ENCODE data around the gene CYP2A7. TPM values are rescaled to one million over a fixed set of nuclear protein-coding genes. Genes with fewer than 3 reads are reported as not detected.
"Not testable (repeated sequence)": the region's sequence is repeated elsewhere in the genome, so short reads cannot be mapped to it uniquely, and the experiment has no call there.

CYP2A7 gene
- polyA plus RNA-seq, 1 donor from 2014 or later = not detected

DNA sequence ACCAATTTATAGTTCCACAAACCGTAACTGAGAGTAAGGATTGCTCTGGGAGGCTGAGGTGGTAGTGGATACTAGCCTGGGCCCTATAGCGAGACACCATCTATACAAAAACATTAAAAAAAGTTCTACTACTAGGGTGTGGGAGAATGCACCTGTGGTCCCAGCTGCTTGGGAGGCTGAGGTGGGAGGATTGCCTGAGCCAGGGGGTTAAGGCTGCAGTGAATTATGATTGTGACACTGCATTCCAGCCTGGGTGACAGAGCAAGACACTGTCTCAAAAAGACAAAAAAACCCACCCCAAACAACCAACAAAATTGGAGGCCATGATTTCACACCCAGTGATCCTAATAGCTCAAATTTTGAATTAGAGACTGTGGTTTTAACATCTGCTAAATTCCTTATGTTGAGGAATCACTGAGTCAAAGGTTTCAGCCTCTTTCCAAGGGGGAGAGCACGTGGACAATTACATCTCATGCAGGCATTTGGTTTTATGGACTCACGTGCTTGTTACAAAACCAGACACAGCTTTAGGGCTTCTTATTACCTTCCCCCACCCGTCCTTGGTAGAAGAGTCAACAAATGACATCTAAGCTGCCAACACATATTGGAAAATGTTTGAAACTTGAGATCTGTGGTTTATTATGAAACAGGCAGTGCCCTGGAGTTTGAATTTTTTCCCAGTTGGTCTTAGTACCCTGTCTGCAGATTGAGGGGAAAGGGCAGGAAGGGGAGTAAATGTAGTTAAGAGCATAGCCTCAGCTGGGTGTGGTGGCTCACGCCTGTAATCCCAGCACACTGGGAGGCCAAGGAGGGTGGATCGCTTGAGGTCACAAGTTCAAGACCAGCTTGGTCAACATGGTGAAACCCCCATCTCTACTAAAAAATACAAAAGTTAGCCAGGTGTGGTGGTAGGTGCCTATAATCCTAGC lies 50.3 kb downstream of the CYP2A7 start:
- no peak overlapping the region for H3K27ac ChIP-seq (ENCODE audit: low read length)
- H3K4me2 ChIP-seq (ENCODE audit: low read length) = no peak overlapping the region

DNA sequence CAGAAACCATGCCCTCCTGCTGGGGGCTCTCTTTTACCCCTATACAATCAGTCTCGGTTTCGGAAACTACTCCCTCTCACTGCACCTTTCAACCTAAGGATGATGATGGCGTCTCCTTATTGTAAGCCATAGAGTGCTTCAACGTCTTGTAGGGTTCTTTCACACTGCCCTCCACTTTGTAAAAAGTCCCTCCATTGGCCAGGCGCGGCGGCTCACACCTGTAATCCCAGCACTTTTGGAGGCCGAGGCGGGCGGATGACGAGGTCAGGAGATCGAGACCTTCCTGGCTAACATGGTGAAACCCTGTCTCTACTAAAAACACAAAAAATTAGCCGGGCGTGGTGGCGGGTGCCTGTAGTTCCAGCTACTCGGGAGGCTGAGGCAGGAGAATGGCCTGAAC lies 51.3 kb downstream of the CYP2A7 start:
- not testable (repeated sequence) for H3K27ac ChIP-seq (ENCODE audit: low read length); H3K36me3 ChIP-seq (ENCODE audit: insufficient read depth, low read length); H3K9ac ChIP-seq (ENCODE audit: low read length); H4K20me1 ChIP-seq (ENCODE audit: insufficient read depth); H3F3A ChIP-seq (ENCODE audit: insufficient read depth, low read length, poor library complexity, severe bottlenecking); H2AFZ ChIP-seq (ENCODE audit: low read depth, low read length); H3K27me3 ChIP-seq (ENCODE audit: insufficient read depth, low read depth, low read length); H3K9me3 ChIP-seq (ENCODE audit: low read length); H3K4me2 ChIP-seq (ENCODE audit: low read length); H3K9me2 ChIP-seq (ENCODE audit: insufficient read depth, low read length); H3K79me2 ChIP-seq (replicated peaks; ENCODE audit: insufficient read depth, low read length); H3K4me3 ChIP-seq (ENCODE audit: low read length)

More for the DNA sequence above, 50.3 kb downstream of the CYP2A7 start:
- H3K9me2 ChIP-seq (ENCODE audit: insufficient read depth, low read length) = no peaks in the 10 kb centered on the region
- no peak overlapping the region for H3K9ac ChIP-seq (ENCODE audit: low read length)
- H3K79me2 ChIP-seq (replicated peaks; ENCODE audit: insufficient read depth, low read length) = no peaks in the 10 kb centered on the region
- no peaks in the 10 kb centered on the region for H3F3A ChIP-seq (ENCODE audit: insufficient read depth, low read length, poor library complexity, severe bottlenecking)
- H3K36me3 ChIP-seq (ENCODE audit: insufficient read depth, low read length) = no peaks in the 10 kb centered on the region
- H3K27me3 ChIP-seq (ENCODE audit: insufficient read depth, low read depth, low read length) = no peaks in the 10 kb centered on the region
- H2AFZ ChIP-seq (ENCODE audit: low read depth, low read length) = no peak overlapping the region
- no peak overlapping the region for H3K4me3 ChIP-seq (ENCODE audit: low read length)
- H3K9me3 ChIP-seq (ENCODE audit: low read length) = no peaks in the 10 kb centered on the region
- TF ChIP-seq, protein P1, sequence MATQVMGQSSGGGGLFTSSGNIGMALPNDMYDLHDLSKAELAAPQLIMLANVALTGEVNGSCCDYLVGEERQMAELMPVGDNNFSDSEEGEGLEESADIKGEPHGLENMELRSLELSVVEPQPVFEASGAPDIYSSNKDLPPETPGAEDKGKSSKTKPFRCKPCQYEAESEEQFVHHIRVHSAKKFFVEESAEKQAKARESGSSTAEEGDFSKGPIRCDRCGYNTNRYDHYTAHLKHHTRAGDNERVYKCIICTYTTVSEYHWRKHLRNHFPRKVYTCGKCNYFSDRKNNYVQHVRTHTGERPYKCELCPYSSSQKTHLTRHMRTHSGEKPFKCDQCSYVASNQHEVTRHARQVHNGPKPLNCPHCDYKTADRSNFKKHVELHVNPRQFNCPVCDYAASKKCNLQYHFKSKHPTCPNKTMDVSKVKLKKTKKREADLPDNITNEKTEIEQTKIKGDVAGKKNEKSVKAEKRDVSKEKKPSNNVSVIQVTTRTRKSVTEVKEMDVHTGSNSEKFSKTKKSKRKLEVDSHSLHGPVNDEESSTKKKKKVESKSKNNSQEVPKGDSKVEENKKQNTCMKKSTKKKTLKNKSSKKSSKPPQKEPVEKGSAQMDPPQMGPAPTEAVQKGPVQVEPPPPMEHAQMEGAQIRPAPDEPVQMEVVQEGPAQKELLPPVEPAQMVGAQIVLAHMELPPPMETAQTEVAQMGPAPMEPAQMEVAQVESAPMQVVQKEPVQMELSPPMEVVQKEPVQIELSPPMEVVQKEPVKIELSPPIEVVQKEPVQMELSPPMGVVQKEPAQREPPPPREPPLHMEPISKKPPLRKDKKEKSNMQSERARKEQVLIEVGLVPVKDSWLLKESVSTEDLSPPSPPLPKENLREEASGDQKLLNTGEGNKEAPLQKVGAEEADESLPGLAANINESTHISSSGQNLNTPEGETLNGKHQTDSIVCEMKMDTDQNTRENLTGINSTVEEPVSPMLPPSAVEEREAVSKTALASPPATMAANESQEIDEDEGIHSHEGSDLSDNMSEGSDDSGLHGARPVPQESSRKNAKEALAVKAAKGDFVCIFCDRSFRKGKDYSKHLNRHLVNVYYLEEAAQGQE (IDR thresholded peaks at IDR 0.05; ENCODE audit: borderline replicate concordance) = no peak
- TF ChIP-seq TAF1 (IDR thresholded peaks at IDR 0.05; ENCODE audit: low read depth) (no peak), EP300 (conservative IDR thresholded peaks at IDR 0.05; ENCODE audit: poor library complexity, severe bottlenecking) (no peak), POLR2AphosphoS5 (IDR thresholded peaks at IDR 0.05) (no peak), MXI1 (conservative IDR thresholded peaks at IDR 0.05; ENCODE audit: poor library complexity, severe bottlenecking) (no peak), SMC3 (conservative IDR thresholded peaks at IDR 0.05; ENCODE audit: poor library complexity) (no peak), EZH2 (IDR thresholded peaks at IDR 0.05; ENCODE audit: borderline replicate concordance, insufficient read depth, low read length, poor library complexity, severe bottlenecking) (no peak), RAD21 (conservative IDR thresholded peaks at IDR 0.05) (no peak)
- TF ChIP-seq, protein P2, sequence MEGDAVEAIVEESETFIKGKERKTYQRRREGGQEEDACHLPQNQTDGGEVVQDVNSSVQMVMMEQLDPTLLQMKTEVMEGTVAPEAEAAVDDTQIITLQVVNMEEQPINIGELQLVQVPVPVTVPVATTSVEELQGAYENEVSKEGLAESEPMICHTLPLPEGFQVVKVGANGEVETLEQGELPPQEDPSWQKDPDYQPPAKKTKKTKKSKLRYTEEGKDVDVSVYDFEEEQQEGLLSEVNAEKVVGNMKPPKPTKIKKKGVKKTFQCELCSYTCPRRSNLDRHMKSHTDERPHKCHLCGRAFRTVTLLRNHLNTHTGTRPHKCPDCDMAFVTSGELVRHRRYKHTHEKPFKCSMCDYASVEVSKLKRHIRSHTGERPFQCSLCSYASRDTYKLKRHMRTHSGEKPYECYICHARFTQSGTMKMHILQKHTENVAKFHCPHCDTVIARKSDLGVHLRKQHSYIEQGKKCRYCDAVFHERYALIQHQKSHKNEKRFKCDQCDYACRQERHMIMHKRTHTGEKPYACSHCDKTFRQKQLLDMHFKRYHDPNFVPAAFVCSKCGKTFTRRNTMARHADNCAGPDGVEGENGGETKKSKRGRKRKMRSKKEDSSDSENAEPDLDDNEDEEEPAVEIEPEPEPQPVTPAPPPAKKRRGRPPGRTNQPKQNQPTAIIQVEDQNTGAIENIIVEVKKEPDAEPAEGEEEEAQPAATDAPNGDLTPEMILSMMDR (IDR thresholded peaks at IDR 0.05; ENCODE audit: poor library complexity, severe bottlenecking) = no peak
- H4K20me1 ChIP-seq (ENCODE audit: insufficient read depth) = no peaks in the 10 kb centered on the region

Data from neural cell (in vitro differentiated cells).